VCaP (cell line): Measurements from ENCODE around the gene NARS2.

Source experiments
- H3K27ac ChIP-seq: fragments of 450-650 bp; 2 replicates; pipeline ENCODE4 v1.5.1; 2017
- CTCF ChIP-seq: fragments of 450-650 bp; conservative IDR thresholded peaks from 2 replicates; pipeline ENCODE4 v1.5.1; 2017; ENCODE audit warnings: mild to moderate bottlenecking, moderate library complexity

Gene NARS2

GRCh38 chr11:78588517-78588916, 13.9 kb upstream of the NARS2 start:
- no peak for TF ChIP-seq CTCF
- no peak overlapping the region for H3K27ac ChIP-seq

- no peak for TF ChIP-seq CTCF
- no peak overlapping the region for H3K27ac ChIP-seq
Observed at GRCh38 chr11:78587446-78587845, 12.8 kb upstream of the NARS2 start.

DNA sequence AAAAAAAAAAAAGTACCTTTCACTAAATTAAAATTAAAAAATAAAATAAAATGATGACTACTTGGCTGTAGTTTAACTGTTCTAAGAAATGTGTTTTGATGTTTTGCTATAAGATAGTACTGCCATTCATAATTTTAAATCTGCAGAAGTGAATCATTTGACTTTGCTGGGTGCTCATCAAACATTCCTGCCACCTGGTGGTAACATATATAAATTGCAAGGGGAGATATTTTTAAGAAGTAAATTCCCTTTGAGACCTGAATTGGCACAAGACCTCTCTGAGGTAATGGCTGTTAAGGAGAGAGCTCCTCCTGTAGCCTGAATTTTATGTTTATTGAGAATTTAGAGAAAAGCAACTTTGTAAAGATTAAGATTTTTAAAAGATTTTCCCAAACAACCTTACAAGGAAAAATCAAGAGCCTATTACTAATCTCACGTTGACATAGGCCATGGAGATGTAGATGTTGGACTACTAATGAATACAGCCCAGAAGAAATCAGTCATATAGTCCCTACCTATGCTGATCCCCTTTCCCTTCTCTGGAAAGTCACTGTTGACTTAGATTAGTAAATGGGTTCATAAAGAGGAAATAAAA, 11.9 kb upstream of the NARS2 start:
- no peak overlapping the region for H3K27ac ChIP-seq
- TF ChIP-seq CTCF: peak; percentile 87

DNA sequence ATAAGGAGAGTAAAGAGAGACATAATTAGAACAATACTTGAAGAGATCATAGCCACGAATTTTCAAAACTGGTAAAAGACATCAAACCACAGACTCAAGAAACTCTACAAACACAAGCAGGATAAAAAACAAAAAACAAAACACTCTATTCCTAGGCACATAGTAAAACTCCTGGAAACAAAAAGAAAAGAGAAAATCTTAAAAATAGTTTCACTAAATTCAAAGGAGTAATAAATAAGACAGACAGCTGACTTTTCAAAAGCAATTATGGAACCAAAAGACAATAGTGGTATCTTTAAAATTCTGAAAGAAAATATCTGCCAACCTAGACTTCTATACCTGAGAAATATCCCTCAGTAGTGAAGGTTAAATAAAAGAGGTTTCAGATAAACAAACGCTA, 9.2 kb upstream of the NARS2 start:
- H3K27ac ChIP-seq: no peak overlapping the region
- TF ChIP-seq CTCF: no peak

DNA sequence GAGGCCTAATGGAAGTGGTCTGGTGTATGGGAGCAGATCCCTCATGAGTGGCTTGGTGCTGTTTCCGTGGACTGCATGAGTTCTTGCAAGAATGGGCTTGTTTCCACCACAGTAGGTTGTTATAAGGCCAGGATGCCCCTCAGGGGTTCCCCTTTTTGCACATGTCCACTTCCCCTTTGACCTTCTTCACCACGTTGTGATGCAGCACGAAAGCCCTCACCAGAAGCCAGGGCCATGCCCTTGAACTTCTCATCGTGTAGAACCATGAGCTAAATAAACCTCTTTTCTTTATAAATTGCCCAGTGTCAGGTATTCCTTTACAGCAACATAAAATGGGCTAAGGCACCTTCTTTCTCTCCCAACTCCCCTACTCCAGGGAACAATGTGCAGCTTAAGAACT, 2.8 kb upstream of the NARS2 start:
- no peak for TF ChIP-seq CTCF
- H3K27ac ChIP-seq: peak overlapping the region; percentile 98

DNA sequence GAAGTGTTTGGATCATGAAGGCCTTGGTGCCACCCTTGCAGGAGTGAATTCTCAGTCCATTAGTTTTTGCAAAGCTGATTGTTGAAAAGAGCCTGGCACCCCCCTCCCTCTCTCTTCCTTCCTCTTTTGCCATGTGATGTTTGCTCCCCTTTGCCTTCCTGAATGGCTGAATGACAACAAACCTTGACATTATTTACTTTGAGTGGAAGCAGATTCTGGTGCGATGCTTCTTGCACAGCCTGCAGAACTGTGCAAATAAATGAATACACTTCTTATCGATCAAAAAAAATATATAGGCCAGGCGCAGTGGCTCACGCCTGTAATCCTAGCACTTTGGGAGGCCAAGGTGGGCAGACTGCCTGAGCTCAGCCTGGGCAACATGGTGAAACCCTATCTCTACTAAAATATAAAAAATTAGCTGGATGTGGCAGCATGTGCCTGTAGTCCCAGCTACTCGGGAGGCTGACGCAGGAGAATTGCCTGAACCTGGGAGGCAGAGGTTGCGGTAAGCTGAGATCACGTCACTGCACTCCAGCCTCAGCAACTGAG, 2.0 kb upstream of the NARS2 start:
- peak overlapping the region; percentile 98 for H3K27ac ChIP-seq
- TF ChIP-seq CTCF: no peak

DNA sequence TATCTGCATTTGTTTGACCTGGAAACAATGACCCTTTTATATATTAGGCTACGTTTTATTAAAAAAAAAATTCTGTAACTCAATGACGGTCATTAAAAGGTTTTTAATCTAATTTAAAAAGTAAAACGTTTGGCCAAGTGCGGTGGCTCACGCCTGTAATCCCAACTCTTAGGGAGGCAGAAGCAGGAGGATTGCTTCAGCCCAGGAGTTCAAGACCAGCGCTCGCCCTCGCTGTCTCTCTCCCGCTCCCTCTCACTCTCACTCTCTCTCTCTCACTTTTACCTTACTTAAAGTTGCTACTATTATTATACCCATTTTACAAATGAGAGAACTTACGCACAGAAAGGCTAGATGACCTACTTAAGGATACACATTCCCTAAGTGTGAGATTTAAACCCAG, 814 bp upstream of the NARS2 start:
- H3K27ac ChIP-seq: peak overlapping the region; percentile 98
- no peak for TF ChIP-seq CTCF
